ENCODE results near the gene CRIP2. TPM values are rescaled to one million over a fixed set of nuclear protein-coding genes. Genes with fewer than 3 reads are reported as not detected.

Gene CRIP2
- total and polyA plus RNA-seq, 10 of the 15 experiments (the other 5 are each of a cell fraction or from before 2014, with no cell fraction given): 0.04 to 0.62 (median 0.37) TPM; not detected in 5

GRCh38 chr14:105507247-105507646, 32.6 kb downstream of the CRIP2 start:
- ChIA-PET POLR2A (no interaction called here), CTCF (no interaction called here), RAD21 (ENCODE audit: unreplicated experiment) (no interaction called here), SMC1A (ENCODE audit: uncharacterized antibody, unreplicated experiment) (no interaction called here)
- Histone ChIP-seq H3K4me2 (ENCODE audit: control insufficient read depth, insufficient read depth) (no peak overlapping the region), H3K9me3 (replicated peaks; ENCODE audit: control insufficient read depth, insufficient read depth, low read length) (no peaks in the 10 kb centered on the region), H3K79me2 (ENCODE audit: control insufficient read depth, insufficient read depth, low read length) (no peaks in the 10 kb centered on the region), H3K27ac (ENCODE audit: control insufficient read depth, insufficient read depth) (no peak overlapping the region), H3K4me3 (no peak overlapping the region), H3K4me1 (ENCODE audit: control insufficient read depth, insufficient read depth, low read length) (no peaks in the 10 kb centered on the region), H2AFZ (ENCODE audit: control insufficient read depth, low read depth, low read length) (no peak overlapping the region), H3K36me3 (ENCODE audit: control insufficient read depth in 2 of 2, insufficient read depth in 2 of 2, low read length in 1 of 2) (no peaks in the 10 kb centered on the region), H3K27me3 (replicated peaks in 1 of 2; ENCODE audit: control insufficient read depth in 2 of 2, insufficient read depth in 2 of 2, low read length in 1 of 2) (peaks cover 1 to 3% of the 10 kb centered on the region in 2 experiments; a peak in 1 of 4 replicates), H3K9ac (ENCODE audit: control insufficient read depth, insufficient read depth, low read length) (no peak overlapping the region), H4K20me1 (ENCODE audit: control insufficient read depth, insufficient read depth) (no peaks in the 10 kb centered on the region)
- TF ChIP-seq EP300 (IDR thresholded peaks at IDR 0.05; ENCODE audit: borderline replicate concordance in 1 of 2, control insufficient read depth in 1 of 2, low read depth in 2 of 2, low read length in 2 of 2) (no peak), MEF2B (IDR thresholded peaks at IDR 0.05; ENCODE audit: partially characterized antibody, poor library complexity, severe bottlenecking) (no peak), FOS (IDR thresholded peaks at IDR 0.05; ENCODE audit: borderline replicate concordance, extremely low read depth, insufficient read length) (no peak), MLLT1 (IDR thresholded peaks at IDR 0.05) (no peak), NFIC (IDR thresholded peaks at IDR 0.05; ENCODE audit: low read depth, low read length) (no peak), BHLHE40 (IDR thresholded peaks at IDR 0.05; ENCODE audit: borderline replicate concordance in 1 of 2, low read depth in 2 of 2, low read length in 1 of 2) (no peak), HDAC6 (IDR thresholded peaks at IDR 0.05; ENCODE audit: unreplicated experiment) (no peak), SUZ12 (IDR thresholded peaks at IDR 0.05; ENCODE audit: unreplicated experiment) (no peak), SRF (IDR thresholded peaks at IDR 0.05; ENCODE audit: low read depth in 2 of 2, low read length in 2 of 2) (no peak), BRCA1 (IDR thresholded peaks at IDR 0.05; ENCODE audit: low read depth, low read length) (no peak), CUX1 (IDR thresholded peaks at IDR 0.05; ENCODE audit: insufficient replicate concordance, low read depth, low read length) (no peak), PRDM15 (CRISPR knock-in tag; IDR thresholded peaks at IDR 0.05) (no peak), HDGF (IDR thresholded peaks at IDR 0.05) (no peak)
- in situ Hi-C loops (cut with MboI) (no loop called here), intact Hi-C loops (cut with micrococcal nuclease; ENCODE audit: unreplicated experiment) (no loop called here)
- BruUV-seq (replicated peaks): no TSS peak
- no peak for DNase-seq (ENCODE audit: low read depth, low spot score)
- WGBS (ENCODE audit: insufficient coverage, insufficient replicate concordance, low lambda C conversion rate, missing lambda C conversion rate): 43% methylated on average over 17 of the region's 17 CpGs
- FAIRE-seq: no peak
- ATAC-seq: no peak
